NCI-H2196 treated with DMSO at 0.1 percent for 48 hours (cell line): ENCODE results near the gene NCOA3.

Source experiments
- DNase-seq: peaks from one replicate; lab custom pipeline; 2025; ENCODE audit not compliant: unreplicated experiment; lab: John Stamatoyannopoulos, UW

The NCOA3 gene

DNA sequence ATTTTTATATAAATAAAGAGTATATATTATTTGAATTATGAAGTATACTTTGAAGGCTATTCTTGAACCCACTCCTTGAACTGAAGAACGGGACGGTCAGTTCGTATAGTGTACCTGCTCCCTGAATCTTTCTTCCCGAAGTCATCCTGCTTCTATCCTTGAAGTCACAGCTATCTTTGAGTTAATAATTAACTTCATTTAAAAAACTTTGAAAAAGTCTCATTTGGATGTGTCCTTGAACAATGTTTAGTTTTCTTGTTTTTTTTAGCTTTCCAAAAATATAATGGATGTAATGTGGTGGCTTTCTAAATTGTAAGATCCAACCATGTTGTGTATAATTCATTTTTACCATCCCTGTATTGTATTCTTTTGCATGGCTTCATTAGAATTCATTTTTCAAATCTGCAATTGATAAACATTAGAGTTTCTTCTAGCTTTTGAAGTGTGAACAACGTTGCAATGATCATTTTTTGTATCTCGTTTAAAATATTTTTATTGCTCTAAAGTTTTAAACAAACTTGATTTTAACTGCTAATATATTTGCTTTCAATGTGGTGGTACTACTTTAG lies 94.4 kb downstream of the NCOA3 start:
- no peak for DNase-seq

DNA sequence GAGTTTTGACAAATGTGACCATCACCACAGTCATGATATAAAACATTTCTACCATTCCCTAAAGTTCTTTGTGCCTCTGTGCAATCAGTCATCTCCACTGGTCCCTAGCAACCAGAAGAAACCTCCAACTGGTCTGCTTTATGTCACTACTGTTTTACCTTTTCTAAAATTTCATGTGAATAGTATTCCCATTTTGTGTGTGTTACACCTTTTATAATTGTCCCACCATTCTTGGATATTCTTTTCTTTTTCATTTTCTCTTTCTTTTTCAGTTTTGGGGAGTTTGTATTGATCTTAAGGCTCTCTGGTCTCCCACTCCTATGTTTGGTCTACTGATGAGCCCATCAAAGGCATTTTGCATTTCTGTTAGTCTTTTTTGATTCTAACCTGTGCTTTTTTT lies 95.4 kb downstream of the NCOA3 start:
- no peak for DNase-seq

DNA sequence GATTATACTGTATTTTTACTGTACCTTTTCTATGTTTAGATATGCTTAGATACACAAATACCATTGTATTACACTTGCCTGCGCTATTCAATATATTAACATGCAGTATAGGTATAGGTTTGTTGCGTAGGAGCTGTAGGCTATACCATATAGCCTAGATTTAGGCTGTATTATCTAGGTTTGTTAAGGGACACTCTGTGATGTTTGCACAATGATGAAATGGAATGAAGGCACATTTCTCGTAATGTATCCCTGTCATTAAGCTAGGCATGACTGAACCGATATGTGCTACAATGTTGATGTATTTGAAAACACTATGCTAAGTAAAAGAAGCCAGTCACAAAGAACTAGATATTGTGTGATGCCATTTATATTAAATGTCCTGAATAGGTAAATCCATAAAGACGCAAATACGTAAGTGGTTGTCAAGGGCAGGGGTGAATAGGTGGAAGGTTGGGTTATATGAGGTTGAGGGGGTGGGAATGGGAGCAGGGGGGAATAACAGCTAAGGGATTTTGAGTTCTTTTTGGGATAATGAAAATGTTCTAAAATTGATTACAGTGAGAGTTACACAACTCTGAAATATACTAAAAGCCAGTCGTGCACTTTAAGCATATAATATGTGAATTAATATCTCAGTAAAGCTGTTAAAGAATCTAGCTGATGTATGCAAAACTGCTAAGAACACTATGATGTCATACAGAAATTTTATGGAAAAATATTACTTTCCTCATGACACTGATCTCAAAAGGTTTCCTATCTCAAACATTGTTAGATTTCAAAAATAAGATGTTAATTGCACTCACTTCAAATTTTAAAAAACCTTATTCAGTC lies 97.4 kb downstream of the NCOA3 start:
- no peak for DNase-seq

DNA sequence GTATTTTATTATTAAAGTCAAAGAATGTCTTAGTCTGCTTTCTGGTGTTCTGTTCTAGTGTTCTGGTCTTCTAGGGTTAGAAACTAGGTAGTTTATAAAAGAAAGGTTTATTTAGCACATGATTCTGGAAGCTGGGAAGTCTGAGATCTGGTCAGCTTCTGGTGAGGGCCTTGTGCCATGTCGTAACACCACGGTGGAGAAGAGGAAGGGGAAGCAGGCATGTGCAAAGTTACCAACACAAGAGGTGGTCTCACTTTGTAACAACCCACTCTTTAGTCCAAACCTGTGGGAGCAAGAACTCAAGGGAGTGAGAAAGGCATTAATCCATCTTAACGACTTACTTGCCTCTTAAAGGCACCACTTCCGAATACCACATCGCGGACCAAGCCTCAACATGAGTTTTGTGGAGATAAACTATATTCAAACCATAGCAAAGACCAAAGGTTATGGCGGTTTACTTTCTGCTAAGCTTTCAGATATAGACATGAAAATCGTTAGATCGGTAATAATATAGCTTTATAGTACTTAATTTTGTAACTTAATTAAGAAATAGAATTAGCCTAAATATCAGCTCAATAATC lies 99.4 kb downstream of the NCOA3 start:
- no peak for DNase-seq

DNA sequence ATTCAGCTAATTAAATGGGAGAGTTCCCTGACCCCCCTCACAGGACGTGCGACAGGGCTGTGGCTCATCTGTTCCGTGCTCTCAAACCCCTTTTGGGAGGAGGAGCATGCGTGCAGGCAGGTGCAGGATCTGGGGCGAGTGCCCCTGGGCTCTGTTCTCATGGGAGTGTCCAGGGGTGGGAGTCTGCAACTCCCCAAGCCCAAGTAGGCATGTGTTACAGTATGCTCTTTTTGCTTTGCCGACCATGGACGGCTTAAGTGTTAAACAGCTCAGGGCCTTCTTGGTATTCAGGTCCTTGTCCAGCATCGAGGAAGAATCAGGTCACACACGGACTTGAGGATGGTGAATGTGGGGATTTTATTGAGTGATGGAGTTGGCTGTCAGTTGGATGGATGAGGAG lies 101.6 kb downstream of the NCOA3 start:
- no peak for DNase-seq

DNA sequence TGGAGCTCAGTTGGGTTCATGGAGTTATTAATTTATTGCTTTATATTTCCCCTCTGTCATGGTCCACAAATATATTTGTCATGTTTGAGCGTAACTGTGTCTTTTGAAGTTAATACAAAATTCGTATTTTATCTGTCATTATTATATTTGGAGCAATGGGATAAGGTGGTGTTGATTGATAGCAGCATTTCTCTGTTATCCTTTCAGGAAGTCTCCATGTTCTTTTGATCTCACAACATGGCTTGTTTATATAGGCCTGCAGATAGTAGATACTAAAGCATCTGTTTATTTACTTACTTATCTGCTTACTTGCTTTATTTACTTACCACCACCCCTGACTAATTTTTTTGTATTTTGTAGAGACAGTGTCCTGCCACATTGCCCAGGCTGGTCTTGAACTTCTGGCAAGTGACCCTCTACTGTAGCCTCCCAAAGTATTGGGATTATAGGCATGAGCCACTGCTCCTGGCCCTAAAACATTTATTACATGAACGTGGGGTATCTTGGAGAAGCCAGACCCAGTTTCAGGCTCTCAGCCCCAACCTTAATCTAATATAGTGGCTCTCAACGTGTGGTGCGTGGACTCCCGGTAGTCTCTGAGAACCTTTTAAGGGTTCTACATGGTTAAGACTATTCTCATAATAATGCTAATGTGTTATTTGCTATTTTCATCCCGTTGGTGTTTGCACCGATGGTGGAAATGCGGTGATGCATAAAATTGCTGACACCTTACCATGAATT lies 104.2 kb downstream of the NCOA3 start:
- no peak for DNase-seq

DNA sequence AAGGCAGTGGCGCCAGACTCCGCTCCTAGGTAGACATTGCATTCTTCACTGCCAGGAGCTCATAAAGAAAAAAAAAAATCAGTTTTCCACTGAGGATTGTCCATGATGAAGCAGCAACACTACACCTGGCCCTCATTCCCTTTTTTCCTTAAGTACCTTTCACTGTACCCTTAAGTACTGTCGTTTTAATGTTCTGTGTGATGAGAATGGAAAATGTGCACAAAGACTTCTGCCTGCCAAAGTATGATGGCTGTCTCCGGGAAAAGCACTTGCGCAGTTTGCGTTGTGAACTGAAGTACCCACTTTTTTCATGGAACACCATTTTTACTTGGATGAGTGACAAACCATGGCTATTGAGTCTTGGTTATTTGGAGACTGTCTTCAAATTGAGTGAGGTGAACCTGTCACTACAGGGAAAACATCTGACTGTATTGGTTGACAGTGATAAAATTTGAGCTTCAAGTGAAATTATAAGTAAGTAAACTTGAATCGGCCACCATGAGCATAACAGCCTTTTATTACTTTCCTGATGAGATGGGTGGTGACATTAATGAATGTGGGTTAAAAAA lies 104.8 kb downstream of the NCOA3 start:
- DNase-seq = peak; percentile 45

DNA sequence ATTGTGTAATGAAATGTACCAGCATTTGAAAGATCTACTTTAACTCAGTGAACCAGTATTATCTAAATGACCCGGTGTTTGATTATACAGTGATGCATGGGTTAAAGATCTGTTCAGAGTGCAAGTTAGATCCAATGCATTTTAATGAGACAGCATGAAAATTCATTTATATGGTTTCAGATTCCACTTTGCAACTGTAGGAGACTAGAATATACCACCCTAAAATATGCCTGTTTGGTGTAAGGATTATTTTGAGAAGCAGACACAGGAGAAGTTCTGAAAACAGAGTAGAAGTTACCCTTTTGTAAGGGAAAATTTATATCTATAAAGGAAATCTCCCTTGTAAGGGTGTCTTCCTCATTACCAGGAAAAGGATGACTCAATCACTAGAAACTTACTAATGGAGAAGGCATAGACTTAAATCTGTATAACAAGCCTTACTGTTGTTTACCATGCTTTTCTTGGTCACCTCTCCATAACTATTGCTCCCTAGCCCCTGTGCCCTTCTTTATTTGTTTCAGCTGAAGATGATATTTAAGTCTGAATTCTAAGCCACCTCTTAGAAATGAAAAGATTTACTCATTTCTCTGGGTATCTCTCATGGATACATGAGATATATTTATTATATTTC lies 105.4 kb downstream of the NCOA3 start:
- no peak for DNase-seq

DNA sequence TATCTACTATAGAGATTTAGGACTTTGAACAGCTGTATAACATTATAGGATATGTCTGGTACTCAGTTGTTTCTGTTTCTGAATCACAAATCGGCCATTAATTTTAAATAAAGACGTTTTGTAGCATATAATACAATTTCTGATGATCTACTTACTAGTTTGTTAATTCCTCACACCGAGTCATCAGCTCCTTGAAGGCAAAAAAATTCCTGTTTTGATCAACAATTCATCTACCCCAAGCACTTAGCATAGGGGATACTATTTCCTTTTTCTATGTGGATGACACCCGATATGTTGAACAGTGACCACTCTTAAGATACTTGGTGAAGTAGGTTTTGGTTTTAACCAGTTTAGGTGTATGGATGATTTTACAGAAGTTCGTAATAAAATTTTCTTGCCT lies 107.3 kb downstream of the NCOA3 start:
- DNase-seq = no peak

DNA sequence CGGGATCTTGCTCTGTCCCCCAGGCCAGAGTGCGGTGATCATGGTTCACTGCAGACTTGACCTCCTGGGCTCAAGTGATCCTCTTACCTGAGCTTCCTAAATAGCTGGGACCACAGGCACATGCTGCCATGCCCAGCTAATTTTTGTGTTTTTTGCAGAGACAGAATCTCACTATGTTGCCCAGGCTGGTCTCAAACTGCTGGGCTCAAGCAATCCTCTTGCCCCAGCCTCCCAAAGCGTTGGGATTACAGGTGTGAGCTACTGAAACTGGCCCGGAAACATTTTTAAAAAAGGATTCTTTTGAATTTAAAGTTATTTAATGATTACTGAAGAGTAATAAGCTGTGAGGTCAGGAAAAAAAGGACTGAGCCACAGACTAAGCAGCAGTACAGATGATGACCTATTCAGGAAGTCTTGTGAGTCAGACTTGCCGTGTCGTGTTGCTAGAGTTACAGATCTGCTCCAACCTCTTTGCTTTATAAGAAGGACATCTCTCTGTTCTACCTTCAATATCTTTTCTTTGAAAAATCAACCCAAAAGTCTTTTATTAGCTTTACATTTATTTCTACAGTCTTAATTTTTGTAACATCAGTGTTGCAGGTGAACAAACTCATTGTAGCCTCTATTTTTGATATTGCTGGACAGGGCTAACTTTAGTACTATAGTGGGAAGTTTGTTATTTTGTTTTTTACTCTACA lies 108.7 kb downstream of the NCOA3 start:
- DNase-seq = peak; percentile 34

DNA sequence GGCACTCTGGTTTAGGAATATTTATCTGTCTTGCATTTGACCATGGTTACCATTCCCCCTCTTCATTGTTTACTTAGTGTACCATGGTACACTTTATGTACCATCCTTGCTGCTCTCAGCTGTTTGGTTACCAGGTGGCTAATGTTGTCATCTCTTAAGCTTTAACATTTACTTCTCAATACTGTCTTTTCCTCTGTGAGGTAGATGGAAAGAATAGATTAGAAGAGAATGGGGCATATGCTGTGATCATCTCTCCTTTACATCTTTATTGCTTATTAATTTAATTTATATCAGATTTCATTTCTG lies 109.2 kb downstream of the NCOA3 start:
- no peak for DNase-seq

DNA sequence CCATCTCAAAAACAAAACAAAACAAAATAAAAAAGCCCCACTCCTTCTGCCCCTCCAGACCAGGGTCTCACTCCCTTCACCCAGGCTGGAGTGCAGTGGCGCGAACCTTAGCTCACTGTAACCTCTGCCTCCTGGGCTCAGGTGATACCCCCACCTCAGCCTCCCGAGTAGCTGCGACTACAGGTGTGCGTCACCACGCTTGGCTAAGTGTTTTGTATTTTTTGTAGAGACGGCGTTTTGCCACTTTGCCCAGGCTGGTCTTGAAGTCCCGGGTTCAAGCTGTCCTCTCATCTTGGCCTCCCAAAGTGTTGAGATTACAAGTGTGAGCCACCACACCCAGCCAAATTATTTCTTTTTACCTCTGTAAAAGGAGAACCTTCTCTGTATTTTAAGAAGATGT lies 110.1 kb downstream of the NCOA3 start:
- DNase-seq = no peak

DNA sequence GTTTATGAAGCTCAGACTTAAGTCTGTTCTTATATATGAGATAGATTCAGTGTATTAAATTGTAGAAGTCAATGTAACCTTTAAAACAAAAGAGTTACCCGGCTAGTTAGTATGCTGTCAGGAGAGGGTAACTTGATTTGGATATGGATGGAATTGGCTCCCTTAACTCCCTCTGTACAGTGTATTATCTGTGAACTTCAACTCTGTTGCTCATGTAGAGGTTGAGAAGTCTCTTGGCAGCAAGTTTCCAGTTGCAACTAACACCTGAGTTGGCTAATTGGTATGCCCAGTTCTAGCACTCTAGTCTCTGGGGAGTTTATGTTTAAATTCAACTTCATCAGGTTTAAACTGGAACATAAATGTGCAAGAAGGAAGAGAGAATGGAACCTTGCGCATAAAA lies 111.0 kb downstream of the NCOA3 start:
- DNase-seq = no peak

DNA sequence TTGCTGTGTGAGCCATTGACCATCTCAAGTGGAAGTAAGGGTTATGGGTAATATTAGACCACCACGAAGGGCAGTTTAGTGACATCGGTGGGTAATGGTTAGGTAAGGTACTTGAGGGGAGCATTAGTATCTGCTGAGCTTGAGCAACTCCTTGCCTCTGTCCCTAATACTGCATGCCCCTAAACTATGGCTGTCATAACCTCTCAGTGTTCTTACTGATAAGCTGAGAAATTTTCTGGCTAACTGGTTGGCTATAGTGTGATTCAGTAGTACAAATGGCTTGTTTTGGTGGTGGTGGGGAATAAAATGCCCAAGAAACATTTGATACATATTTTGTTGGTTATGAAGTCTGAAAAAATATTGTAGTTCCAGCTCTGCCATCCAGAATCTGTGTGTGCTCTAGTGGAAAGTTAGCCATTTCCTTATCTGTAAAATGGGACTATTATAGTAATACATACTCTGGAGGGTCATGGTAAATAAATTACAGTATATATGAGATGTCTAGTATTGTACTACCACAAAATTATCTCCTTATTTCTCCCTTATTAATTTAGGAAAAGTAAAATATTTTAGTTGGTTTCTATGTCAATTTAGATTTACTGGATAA lies 113.1 kb downstream of the NCOA3 start:
- DNase-seq = no peak

DNA sequence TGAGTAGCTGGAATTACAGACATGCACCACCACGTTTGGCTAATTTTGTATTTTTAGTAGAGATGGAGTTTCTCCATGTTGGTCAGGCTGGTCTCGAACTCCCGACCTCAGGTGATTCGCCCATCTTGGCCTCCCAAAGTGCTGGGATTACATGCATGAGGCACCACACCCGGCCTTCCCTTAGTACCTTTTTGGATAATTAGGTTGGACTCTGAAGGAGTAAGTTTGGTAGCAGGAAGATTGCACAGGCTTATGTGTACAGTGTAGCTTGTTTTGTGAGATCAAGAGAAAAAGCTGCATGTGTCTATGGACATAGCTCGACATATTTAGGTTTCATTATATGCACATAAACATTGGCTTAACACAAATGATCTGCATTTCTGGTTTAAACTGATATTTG lies 116.8 kb downstream of the NCOA3 start:
- DNase-seq = no peak

DNA sequence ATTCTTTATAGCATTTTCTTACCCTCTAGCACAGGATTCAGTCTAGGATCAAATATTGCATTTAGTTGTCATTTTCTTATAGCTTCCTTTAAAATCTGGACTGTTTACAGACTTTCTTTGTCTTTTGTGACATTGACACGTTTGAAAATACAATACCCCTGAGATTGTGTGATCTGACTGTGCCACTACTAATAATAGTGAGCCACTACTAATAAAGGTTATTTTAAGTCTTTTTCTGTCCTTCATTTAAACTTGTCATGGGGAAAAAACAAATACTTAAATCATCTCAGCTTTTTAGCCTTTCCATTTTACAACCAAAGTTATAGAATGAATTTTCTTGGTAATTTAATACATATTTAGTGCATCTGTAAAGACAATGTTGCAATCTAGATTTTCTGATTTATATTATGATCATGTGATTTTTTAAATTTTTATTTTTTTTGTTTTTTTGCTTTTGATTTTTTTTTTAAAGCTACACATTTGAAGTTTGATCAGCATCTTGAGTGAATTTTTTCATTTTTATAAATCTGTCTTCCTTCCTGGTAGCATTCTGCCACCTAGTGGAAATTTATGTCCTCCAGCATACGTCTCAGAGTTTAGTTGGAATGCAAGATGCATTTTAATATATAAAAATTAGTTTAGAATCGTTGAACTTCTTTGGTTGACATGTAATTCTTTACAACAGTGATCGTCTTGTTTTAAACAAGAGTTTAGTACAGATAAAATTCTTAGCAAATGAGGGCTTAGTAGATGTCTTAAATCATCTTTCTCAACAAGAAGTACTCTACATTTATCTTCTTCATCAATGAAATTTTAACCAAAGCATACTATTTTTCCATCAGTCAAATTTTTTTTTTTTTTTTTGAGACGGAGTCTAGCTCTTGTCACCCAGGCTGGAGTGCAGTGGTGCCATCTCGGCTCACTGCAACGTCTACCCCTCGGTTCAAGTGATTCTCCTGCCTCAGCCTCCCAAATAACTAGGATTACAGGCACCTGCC lies 119.4 kb downstream of the NCOA3 start:
- peak; percentile 71 for DNase-seq

DNA sequence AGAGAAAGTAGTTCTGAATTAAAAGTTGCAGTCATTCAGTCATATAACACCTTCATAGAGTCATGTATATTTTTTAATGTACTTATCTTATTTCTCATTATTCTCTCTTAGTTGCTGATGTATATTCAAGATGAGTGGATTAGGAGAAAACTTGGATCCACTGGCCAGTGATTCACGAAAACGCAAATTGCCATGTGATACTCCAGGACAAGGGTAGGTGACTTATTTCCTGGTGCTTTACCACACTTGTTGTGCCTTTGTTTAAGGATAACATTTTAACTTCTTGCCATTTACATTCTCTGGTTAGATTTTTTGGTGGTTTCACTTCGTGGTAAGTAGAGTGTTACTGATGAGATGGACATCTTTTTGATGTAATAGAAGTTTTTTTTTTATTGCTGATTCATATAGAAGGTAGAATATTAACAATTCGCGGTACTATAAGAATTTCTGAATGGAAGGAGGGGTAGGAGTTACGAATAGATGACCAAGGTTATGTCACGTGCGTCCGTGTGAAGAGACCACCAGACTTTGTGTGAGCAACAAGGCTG lies 120.5 kb downstream of the NCOA3 start:
- no peak for DNase-seq

DNA sequence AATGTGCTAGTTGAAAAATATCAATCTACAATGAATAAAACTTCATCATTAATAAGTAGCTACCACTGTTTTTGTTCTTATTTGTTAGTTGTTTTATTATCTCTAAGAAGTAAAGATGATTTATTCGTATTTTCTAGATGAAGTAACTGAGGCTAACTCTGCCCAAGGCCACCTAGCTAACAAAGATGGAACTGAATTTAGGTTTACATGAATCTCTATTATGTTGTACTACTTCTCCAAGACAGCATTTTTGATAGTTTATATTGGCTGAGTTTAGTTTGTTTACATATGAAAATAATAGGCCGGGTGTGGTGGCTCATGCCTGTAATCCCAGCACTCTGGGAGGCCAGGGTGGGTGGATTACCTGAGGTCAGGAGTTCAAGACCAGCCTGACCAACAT lies 121.5 kb downstream of the NCOA3 start:
- no peak for DNase-seq

DNA sequence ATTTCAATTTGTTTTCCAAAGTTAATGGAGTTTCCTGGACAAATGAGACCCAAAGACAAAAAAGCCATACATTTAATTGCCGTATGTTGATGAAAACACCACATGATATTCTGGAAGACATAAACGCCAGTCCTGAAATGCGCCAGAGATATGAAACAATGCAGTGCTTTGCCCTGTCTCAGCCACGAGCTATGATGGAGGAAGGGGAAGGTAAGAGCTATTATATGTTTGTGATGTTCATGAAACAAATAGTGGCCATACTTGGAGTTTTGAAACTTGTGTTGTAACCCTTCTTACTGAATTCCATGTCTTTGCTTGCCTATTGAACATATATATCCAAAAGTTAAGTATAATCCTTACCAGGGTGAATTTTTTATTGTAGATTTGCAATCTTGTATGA lies 125.9 kb downstream of the NCOA3 start:
- no peak for DNase-seq
